HG03469 (cell line): Measurements from ENCODE around the gene MSX2.

Experiments
- ATAC-seq: cut with Tn5 transposase; IDR thresholded peaks from one replicate; pipeline ENCODE4 v1.9.1; 2021; ENCODE audit warnings: mild to moderate bottlenecking, moderate library complexity, moderate number of reproducible peaks; ENCODE audit not compliant: unreplicated experiment

MSX2 gene

GRCh38 chr5:174765540-174765939, 41.2 kb downstream of the MSX2 start:
- ATAC-seq: no peak

DNA sequence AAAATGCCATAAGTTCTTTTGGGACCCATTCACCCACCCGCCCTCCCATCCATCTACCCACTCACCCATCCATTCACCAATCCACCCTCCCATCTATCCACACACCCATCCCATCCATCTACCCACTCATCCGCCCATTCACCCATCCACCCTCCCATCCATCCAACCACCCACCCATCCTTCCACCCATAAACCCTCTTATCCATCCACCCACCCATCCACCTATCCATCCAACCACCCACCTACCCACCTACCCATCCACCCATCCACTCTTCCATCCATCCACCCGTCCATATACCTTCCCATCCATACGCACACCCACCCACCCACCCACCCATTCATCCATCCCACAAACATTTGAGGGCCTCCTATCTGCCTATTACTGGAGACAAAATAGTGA, 43.3 kb downstream of the MSX2 start:
- no peak for ATAC-seq

DNA sequence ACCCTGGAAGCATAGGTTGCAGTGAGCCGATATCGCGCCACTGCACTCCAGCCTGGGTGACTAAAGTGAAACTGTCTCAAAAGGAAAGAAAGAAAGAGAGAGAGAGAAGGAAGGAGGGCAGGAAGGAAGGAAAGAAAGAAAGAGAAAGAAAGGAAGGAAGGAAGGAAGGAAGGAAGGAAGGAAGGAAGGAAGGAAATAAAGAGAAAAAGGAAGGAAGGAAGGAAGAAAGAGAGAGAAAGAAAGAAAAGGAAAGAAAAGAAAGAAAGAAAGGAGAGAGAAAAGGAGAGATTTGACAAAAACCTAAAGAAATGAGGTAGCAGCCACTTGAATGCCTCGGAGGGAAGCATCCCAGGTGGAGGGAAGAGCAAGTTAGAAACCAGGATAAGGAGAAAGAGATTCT, 44.6 kb downstream of the MSX2 start:
- ATAC-seq: no peak

DNA sequence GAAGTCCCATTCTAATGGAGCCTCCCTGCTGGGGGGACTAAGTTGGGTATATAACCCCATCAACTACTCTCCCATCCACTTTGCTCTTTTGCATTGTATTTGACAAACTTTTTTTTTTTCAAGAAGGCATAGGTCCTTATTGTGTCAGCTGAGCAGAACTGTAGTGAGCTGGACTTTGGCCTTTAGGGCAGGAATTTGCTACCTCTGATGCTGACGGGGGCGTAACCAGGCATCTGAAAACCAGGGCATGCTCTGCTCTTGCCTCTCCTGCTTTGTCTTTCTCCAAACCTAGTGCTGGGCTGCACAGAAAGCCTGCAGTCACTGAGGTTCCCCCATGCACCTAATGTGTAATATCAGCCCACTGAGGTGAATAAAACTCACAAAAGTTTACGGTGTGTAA, 49.0 kb downstream of the MSX2 start:
- ATAC-seq: no peak

DNA sequence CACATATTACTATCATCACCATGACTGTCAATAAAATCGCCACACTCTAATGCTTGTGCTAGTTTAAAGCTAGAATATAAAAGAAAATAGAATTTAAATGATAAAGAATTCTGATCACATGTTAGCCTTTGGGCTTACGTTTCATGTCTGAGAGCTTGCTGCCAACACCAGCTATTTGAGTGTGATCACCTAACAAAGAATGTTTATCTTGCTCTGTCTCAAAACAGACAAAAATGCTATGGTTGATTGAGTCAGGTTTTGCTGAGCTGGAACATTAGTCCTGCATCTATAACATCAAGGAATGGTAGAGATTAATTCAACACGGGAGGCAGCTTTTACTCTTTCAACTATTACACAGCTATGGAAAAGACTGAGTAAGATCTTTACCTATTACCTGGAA, 50.7 kb downstream of the MSX2 start:
- no peak for ATAC-seq

DNA sequence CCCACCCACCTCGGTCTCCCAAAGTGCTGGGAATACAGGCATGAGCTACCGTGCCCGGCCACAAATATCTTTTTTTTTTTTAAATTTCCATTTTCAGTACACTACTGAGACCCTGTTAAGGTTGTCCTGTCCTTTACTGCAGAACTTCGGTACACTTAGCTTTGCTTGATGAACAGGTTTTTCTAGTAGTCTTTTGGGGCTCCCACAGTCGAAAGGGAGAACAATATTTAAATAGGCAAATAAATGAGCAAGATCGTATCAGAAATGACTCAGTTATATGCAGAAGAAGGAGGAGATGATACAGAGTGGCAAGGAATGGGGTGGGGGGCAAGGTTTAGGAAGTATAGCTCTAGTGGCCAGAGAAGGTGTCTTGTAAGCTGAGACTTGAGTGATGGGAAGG, 52.7 kb downstream of the MSX2 start:
- ATAC-seq: no peak

- ATAC-seq: no peak
These were observed 53.2 kb downstream of the MSX2 start for GRCh38 chr5:174777583-174777982.
